LNCaP clone FGC (cell line): Measurements from ENCODE around the gene DNAJC28.
"Not testable (repeated sequence)": the region's sequence is repeated elsewhere in the genome, so short reads cannot be mapped to it uniquely, and the experiment has no call there.

Experiments
- DNase-seq: peaks from one replicate; pipeline ENCODE4 v3.0.0-alpha.2; 2011; ENCODE audit warnings: low read depth
- H3K4me3 ChIP-seq: 2 replicates; pipeline ENCODE4 v1.5.1; 2011; ENCODE audit warnings: mild to moderate bottlenecking, low read depth, low read length, control low read depth
- CTCF ChIP-seq: IDR thresholded peaks from 2 replicates; pipeline ENCODE4 v1.5.1; 2012; ENCODE audit warnings: mild to moderate bottlenecking; ENCODE audit not compliant: control insufficient read depth, insufficient read depth; ENCODE audit errors: extremely low read depth

The DNAJC28 gene

GRCh38 chr21:33452362-33452761, 39.2 kb downstream of the DNAJC28 start:
- DNase-seq = no peak
- H3K4me3 ChIP-seq = no peak overlapping the region
- no peak for TF ChIP-seq CTCF

GRCh38 chr21:33451634-33452071, 39.9 kb downstream of the DNAJC28 start:
- peak; percentile 83 for DNase-seq
- no peak overlapping the region for H3K4me3 ChIP-seq
- TF ChIP-seq CTCF = no peak

- no peak for TF ChIP-seq CTCF
- peak; percentile 52 for DNase-seq
- no peak overlapping the region for H3K4me3 ChIP-seq
These were observed 41.9 kb downstream of the DNAJC28 start for GRCh38 chr21:33449616-33450015.

- not testable (repeated sequence) for DNase-seq
These were observed 44.9 kb downstream of the DNAJC28 start for GRCh38 chr21:33446620-33447019.

GRCh38 chr21:33444499-33444898, 47.0 kb downstream of the DNAJC28 start:
- H3K4me3 ChIP-seq = no peak overlapping the region
- no peak for TF ChIP-seq CTCF
- no peak for DNase-seq

More at GRCh38 chr21:33446620-33447019, 44.9 kb downstream of the DNAJC28 start:
- H3K4me3 ChIP-seq = not testable (repeated sequence)

GRCh38 chr21:33443194-33443593, 48.3 kb downstream of the DNAJC28 start:
- TF ChIP-seq CTCF = no peak
- no peak overlapping the region for H3K4me3 ChIP-seq
- no peak for DNase-seq

- no peak for DNase-seq
- H3K4me3 ChIP-seq = no peak overlapping the region
These were observed 49.7 kb downstream of the DNAJC28 start for GRCh38 chr21:33441489-33442477.

More at GRCh38 chr21:33441489-33442477, 49.7 kb downstream of the DNAJC28 start:
- TF ChIP-seq CTCF = no peak
